Peyer's patch (tissue), 4 donors: ENCODE measurements around the gene MORF4L1.

Experiments
- CTCF ChIP-seq, 6 experiments: fragments of 450-650 bp in 4 of 6; fragments of 200-600 bp in 2 of 6; sonication (generic) in 1 of 6; IDR thresholded peaks; one replicate each; pipeline ENCODE4 v1.5.1; 2017 to 2019; ENCODE audit warnings: antibody characterized with exemption in 6 of 6, mild to moderate bottlenecking in 3 of 6, moderate library complexity in 1 of 6
- POLR2A ChIP-seq, 2 donors: fragments of 450-650 bp; IDR thresholded peaks; one replicate each; pipeline ENCODE4 v1.5.1; 2017; ENCODE audit warnings: antibody characterized with exemption in 2 of 2, mild to moderate bottlenecking in 2 of 2, moderate library complexity in 2 of 2

GRCh38 chr15:78842519-78842918 lies 30.2 kb upstream of the MORF4L1 start:
- TF ChIP-seq CTCF (IDR thresholded peaks at IDR 0.05) (no peak), POLR2A (IDR thresholded peaks at IDR 0.05) (no peak)
